C4-2B (cell line): ENCODE measurements around the gene ARMH1.

Experiments
- CTCF ChIP-seq: fragments of 450-650 bp; conservative IDR thresholded peaks from 2 replicates; pipeline ENCODE4 v1.5.1; 2017; ENCODE audit warnings: mild to moderate bottlenecking
- ZFX ChIP-seq: fragments of 450-650 bp; IDR thresholded peaks from 2 replicates; pipeline ENCODE4 v1.6.1; 2017

- TF ChIP-seq CTCF (no peak), ZFX (no peak)
Measured at GRCh38 chr1:44630116-44630515, 44.4 kb upstream of the ARMH1 start.
